ENCODE measurements around the gene RSAD2.

GRCh38 chr2:6927753-6928152 is 50.2 kb downstream of the RSAD2 start:
- TF ChIP-seq POLR2AphosphoS5 (IDR thresholded peaks at IDR 0.05; ENCODE audit: borderline replicate concordance, low read depth, low read length) (no peak), EZH2 (IDR thresholded peaks at IDR 0.05) (no peak), FOXP2 (optimal IDR thresholded peaks at IDR 0.05; ENCODE audit: control extremely low read depth, extremely low read length, insufficient read depth) (no peak)
